A549 (cell line): ENCODE measurements around the gene TRAPPC6A. TPM values are rescaled to one million over a fixed set of nuclear protein-coding genes. Genes with fewer than 3 reads are reported as not detected.

ENCODE experiments used
- BHLHE40 ChIP-seq: IDR thresholded peaks from 2 replicates; pipeline ENCODE4 v1.6.1; 2012; ENCODE audit warnings: low read depth, low read length, inconsistent platforms
- CBX2 ChIP-seq: fragments of 200-600 bp; sonication (generic); IDR thresholded peaks from 2 replicates; pipeline ENCODE4 v1.6.1; 2016; ENCODE audit warnings: low read depth, mild to moderate bottlenecking, borderline replicate concordance
- CBX8 ChIP-seq: fragments of 200-600 bp; sonication (generic); IDR thresholded peaks from 2 replicates; pipeline ENCODE4 v1.6.1; 2016
- CEBPB ChIP-seq, 2 experiments: fragments of >200 bp in 1 of 2; sonication (Bioruptor Twin) in 1 of 2; formaldehyde crosslinking in 1 of 2; IDR thresholded peaks; 2 replicates each; pipeline ENCODE4 v1.6.1; 2012 to 2016
- CHD4 ChIP-seq: fragments of 200-600 bp; sonication (generic); IDR thresholded peaks from 2 replicates; pipeline ENCODE4 v1.6.1; 2016; ENCODE audit warnings: antibody characterized with exemption, mild to moderate bottlenecking, borderline replicate concordance
- CTCF ChIP-seq: fragments of >200 bp; sonication (Bioruptor Twin); formaldehyde crosslinking; IDR thresholded peaks from 3 replicates; pipeline ENCODE4 v1.5.1; 2016
- E2F6 ChIP-seq: IDR thresholded peaks from 2 replicates; pipeline ENCODE4 v1.6.1; 2012; ENCODE audit warnings: low read depth, borderline replicate concordance
- EHF ChIP-seq: fragments of 250-450 bp; sonication (Bioruptor Pico); IDR thresholded peaks from 2 replicates; pipeline ENCODE4 v1.5.0; 2020; ENCODE audit warnings: mild to moderate bottlenecking
- EHMT2 ChIP-seq: fragments of 200-600 bp; sonication (generic); IDR thresholded peaks from 2 replicates; pipeline ENCODE4 v1.6.1; 2016; ENCODE audit warnings: antibody characterized with exemption, low read depth, mild to moderate bottlenecking, moderate library complexity
- ESRRA ChIP-seq: fragments of 150-350 bp; IDR thresholded peaks from 2 replicates; pipeline ENCODE4 v1.6.1; 2014; ENCODE audit warnings: mild to moderate bottlenecking, low read length, borderline replicate concordance
- FOSB ChIP-seq: fragments of 250-450 bp; sonication (Bioruptor Pico); IDR thresholded peaks from 2 replicates; pipeline ENCODE4 v1.5.0; 2020; ENCODE audit warnings: mild to moderate bottlenecking, moderate library complexity
- FOXS1 ChIP-seq: fragments of 250-450 bp; sonication (Bioruptor Pico); IDR thresholded peaks from 2 replicates; pipeline ENCODE4 v1.5.0; 2020; ENCODE audit warnings: mild to moderate bottlenecking, moderate library complexity
- HEYL ChIP-seq: fragments of 250-450 bp; sonication (Bioruptor Pico); IDR thresholded peaks from 2 replicates; pipeline ENCODE4 v1.8.0; 2021; ENCODE audit warnings: mild to moderate bottlenecking, moderate library complexity
- HOXA7 ChIP-seq: fragments of 250-450 bp; sonication (Bioruptor Pico); IDR thresholded peaks from 2 replicates; pipeline ENCODE4 v1.5.0; 2020; ENCODE audit warnings: mild to moderate bottlenecking, moderate library complexity
- HOXB13 ChIP-seq: fragments of 250-450 bp; sonication (Bioruptor Pico); IDR thresholded peaks from 2 replicates; pipeline ENCODE4 v1.5.0; 2020; ENCODE audit warnings: low read depth, mild to moderate bottlenecking, moderate library complexity
- JUNB ChIP-seq: fragments of >200 bp; sonication (Bioruptor Twin); formaldehyde crosslinking; IDR thresholded peaks from 2 replicates; pipeline ENCODE4 v1.6.1; 2016
- KDM1A ChIP-seq: fragments of 200-600 bp; sonication (generic); IDR thresholded peaks from 2 replicates; pipeline ENCODE4 v1.6.1; 2016; ENCODE audit warnings: low read depth, mild to moderate bottlenecking
- KDM5A ChIP-seq: fragments of 200-600 bp; sonication (generic); IDR thresholded peaks from 2 replicates; pipeline ENCODE4 v1.6.1; 2016; ENCODE audit warnings: antibody characterized with exemption, mild to moderate bottlenecking
- MAFK ChIP-seq: fragments of 450-650 bp; IDR thresholded peaks from 2 replicates; pipeline ENCODE4 v1.6.1; 2014; ENCODE audit not compliant: partially characterized antibody
- MAX ChIP-seq: IDR thresholded peaks from 2 replicates; pipeline ENCODE4 v1.6.1; 2012
- MAZ ChIP-seq: fragments of 150-350 bp; IDR thresholded peaks from 2 replicates; pipeline ENCODE4 v1.6.1; 2014; ENCODE audit warnings: antibody characterized with exemption, low read depth, low read length, borderline replicate concordance
- NFE2L2 ChIP-seq: fragments of 150-350 bp; conservative IDR thresholded peaks from 2 replicates; pipeline ENCODE4 v1.6.1; 2014; ENCODE audit warnings: low read length
- NPAS2 ChIP-seq: fragments of 250-450 bp; sonication (Bioruptor Pico); IDR thresholded peaks from 2 replicates; pipeline ENCODE4 v1.8.0; 2022; ENCODE audit warnings: mild to moderate bottlenecking, moderate library complexity, borderline replicate concordance
- NR3C1 ChIP-seq: fragments of >200 bp; sonication (Bioruptor Twin); formaldehyde crosslinking; IDR thresholded peaks from 3 replicates; pipeline ENCODE4 v1.6.1; 2017
- PHF8 ChIP-seq: fragments of 200-600 bp; sonication (generic); IDR thresholded peaks from 2 replicates; pipeline ENCODE4 v1.6.1; 2016; ENCODE audit warnings: low read depth, mild to moderate bottlenecking, antibody characterized with exemption, moderate library complexity, borderline replicate concordance
- POLR2A ChIP-seq: IDR thresholded peaks from 2 replicates; pipeline ENCODE4 v1.6.1; 2012; ENCODE audit warnings: mild to moderate bottlenecking, low read length
- RAD21 ChIP-seq, 2 experiments: fragments of >200 bp in 1 of 2; sonication (Bioruptor Twin) in 1 of 2; formaldehyde crosslinking in 1 of 2; IDR thresholded peaks in 1 of 2; conservative IDR thresholded peaks in 1 of 2; 2 replicates in 1 of 2; 3 replicates in 1 of 2; pipeline ENCODE4 v1.6.1; 2012 to 2018; ENCODE audit warnings: inconsistent platforms in 1 of 2
- SMC3 ChIP-seq: fragments of >200 bp; sonication (Bioruptor Twin); formaldehyde crosslinking; IDR thresholded peaks from 3 replicates; pipeline ENCODE4 v1.6.1; 2018; ENCODE audit warnings: inconsistent platforms
- TFCP2L1 ChIP-seq: fragments of 250-450 bp; sonication (Bioruptor Pico); IDR thresholded peaks from 2 replicates; pipeline ENCODE4 v1.5.0; 2021; ENCODE audit warnings: mild to moderate bottlenecking
- USF2 ChIP-seq: fragments of 450-650 bp; IDR thresholded peaks from 2 replicates; pipeline ENCODE4 v1.6.1; 2014; ENCODE audit warnings: antibody characterized with exemption
- ZFP36 ChIP-seq: fragments of 450-650 bp; IDR thresholded peaks from 2 replicates; pipeline ENCODE4 v1.6.1; 2014; ENCODE audit warnings: borderline replicate concordance; ENCODE audit not compliant: partially characterized antibody
- ZNF302 ChIP-seq: fragments of 250-450 bp; sonication (Bioruptor Pico); IDR thresholded peaks from 2 replicates; pipeline ENCODE4 v1.9.0; 2021; ENCODE audit warnings: inconsistent platforms, mild to moderate bottlenecking, moderate library complexity
- ZSCAN20 ChIP-seq: fragments of 250-450 bp; sonication (Bioruptor Pico); IDR thresholded peaks from 2 replicates; pipeline ENCODE4 v1.8.0; 2022; ENCODE audit warnings: mild to moderate bottlenecking, moderate library complexity
- polyA plus RNA-seq, 4 experiments: library from polyadenylated mRNA; depleted of rRNA in 3 of 4; stranded (reverse); fragments of >200 nt; fragmentation: RNase III in 1 of 4; extraction: RNeasy Plus Mini Kit Qiagen cat#74134 plus additional on column Dnase treatment in 1 of 4; gene quantifications; 2 replicates in 3 of 4; 3 replicates in 1 of 4; pipeline ENCODE4 v1.2.3, GENCODE V29; 2011 to 2017
- TF ChIP-seq, protein P1 (sequence below): IDR thresholded peaks from 2 replicates; pipeline ENCODE4 v1.6.1; 2012

TRAPPC6A gene
- polyA plus RNA-seq, 2 of the 4 experiments (the other 2 are of a cell fraction), result 28.5 to 29.8 TPM

DNA sequence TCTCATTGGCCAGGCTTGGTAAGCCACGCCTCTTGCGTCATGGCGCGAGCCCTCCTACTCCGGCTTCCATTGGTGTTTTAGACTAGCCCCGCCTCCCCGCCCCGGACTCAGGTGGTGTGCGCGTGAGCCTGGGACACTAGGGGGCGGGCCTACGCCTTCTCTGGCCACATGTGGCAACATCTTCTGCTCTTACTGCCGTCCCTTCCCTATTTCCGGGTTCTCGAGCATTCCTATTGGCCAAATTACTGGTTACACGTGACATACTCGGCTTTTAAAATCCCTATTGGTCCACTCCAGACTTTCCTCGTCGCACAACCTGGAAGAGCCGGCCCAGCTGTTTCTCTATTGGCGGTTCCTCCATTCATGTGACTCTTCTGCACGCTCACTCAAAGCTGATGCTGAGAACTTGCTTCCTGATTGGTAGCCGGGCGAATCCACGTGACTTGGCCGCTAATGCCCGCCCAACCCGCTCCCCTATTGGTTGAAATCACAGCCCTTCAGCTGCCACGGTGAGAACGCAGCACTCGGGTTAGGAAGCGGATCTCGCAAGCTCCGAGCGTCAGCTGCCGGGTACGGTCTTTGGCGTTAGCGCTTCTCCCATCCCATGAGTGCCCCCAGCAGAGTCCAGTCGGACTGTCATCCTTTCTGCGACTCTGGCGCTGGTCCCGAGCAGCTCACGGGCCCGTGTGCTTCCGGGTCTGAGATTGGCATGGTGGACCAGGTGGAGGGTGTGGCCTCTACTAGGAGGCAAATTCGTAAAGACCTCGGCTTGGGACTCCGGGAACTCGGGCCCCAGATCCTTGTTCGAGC, 430 bp upstream of the TRAPPC6A start, which contains the start of gene BLOC1S3 (continued):
- TF ChIP-seq NPAS2 (CRISPR knock-in tag), result peak; percentile 98
- no peak for TF ChIP-seq FOSB (CRISPR knock-in tag)
- TF ChIP-seq CBX2, result no peak
- peak; percentile 78 for TF ChIP-seq BHLHE40
- TF ChIP-seq CTCF, result no peak; the same call in 2 of the 3 replicates
- no peak for TF ChIP-seq FOXS1
- TF ChIP-seq NR3C1, result no peak
- TF ChIP-seq RAD21 (conservative IDR thresholded peaks at IDR 0.05 in 1 of 2, IDR thresholded peaks at IDR 0.05 in 1 of 2), result peak in 1 of 2 experiments; percentile 6; a peak in 1 of 5 replicates
- no peak for TF ChIP-seq ZFP36
- TF ChIP-seq ZNF302 (CRISPR knock-in tag), result no peak
- no peak; the same call in 2 of the 3 replicates for TF ChIP-seq SMC3
- no peak for TF ChIP-seq ESRRA
- TF ChIP-seq MAFK, result peak; percentile 33
- no peak for TF ChIP-seq PHF8
- TF ChIP-seq MAZ, result no peak
- TF ChIP-seq JUNB, result no peak
- TF ChIP-seq POLR2A, result peak; percentile 76
- peak; percentile 61 to 81; a peak in 3 of 4 replicates for TF ChIP-seq CEBPB (IDR thresholded peaks at IDR 0.05)
- TF ChIP-seq CHD4, result no peak
- TF ChIP-seq HEYL (CRISPR knock-in tag), result no peak
- TF ChIP-seq MAX, result peak; percentile 99
- TF ChIP-seq USF2, result peak; percentile 98
- no peak for TF ChIP-seq KDM5A
- TF ChIP-seq HOXA7 (CRISPR knock-in tag), result no peak
- TF ChIP-seq NFE2L2, result no peak
- no peak for TF ChIP-seq EHF (CRISPR knock-in tag)
- TF ChIP-seq, protein P1, sequence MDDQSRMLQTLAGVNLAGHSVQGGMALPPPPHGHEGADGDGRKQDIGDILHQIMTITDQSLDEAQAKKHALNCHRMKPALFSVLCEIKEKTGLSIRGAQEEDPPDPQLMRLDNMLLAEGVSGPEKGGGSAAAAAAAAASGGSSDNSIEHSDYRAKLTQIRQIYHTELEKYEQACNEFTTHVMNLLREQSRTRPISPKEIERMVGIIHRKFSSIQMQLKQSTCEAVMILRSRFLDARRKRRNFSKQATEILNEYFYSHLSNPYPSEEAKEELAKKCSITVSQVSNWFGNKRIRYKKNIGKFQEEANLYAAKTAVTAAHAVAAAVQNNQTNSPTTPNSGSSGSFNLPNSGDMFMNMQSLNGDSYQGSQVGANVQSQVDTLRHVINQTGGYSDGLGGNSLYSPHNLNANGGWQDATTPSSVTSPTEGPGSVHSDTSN, result no peak; the same call in none of the 2 replicates
- no peak for TF ChIP-seq KDM1A
- TF ChIP-seq EHMT2, result no peak
- TF ChIP-seq ZSCAN20 (CRISPR knock-in tag), result no peak
- no peak for TF ChIP-seq CBX8
- no peak for TF ChIP-seq HOXB13 (CRISPR knock-in tag)
- peak; percentile 56 for TF ChIP-seq E2F6
- no peak for TF ChIP-seq TFCP2L1 (CRISPR knock-in tag)
